Fibroblast of mammary gland (primary cell): ENCODE measurements around the gene CDK6.
"Not testable (repeated sequence)": the region's sequence is repeated elsewhere in the genome, so short reads cannot be mapped to it uniquely, and the experiment has no call there.

ENCODE experiments used
- DNase-seq: peaks from one replicate; pipeline ENCODE4 v3.0.0-alpha.2; 2010; ENCODE audit warnings: low read depth
- H3K4me3 ChIP-seq: 2 replicates; pipeline ENCODE4 v1.5.1; 2011; ENCODE audit warnings: low read depth, mild to moderate bottlenecking, low read length, moderate library complexity; ENCODE audit not compliant: control insufficient read depth
- CTCF ChIP-seq: conservative IDR thresholded peaks from 2 replicates; pipeline ENCODE4 v1.5.1; 2011; ENCODE audit warnings: low read depth, low read length, inconsistent platforms; ENCODE audit not compliant: control insufficient read depth, insufficient read depth

The CDK6 gene

GRCh38 chr7:92611735-92612134 lies 224.6 kb downstream of the CDK6 start:
- H3K4me3 ChIP-seq, result no peak overlapping the region
- DNase-seq, result no peak
- TF ChIP-seq CTCF, result no peak

- TF ChIP-seq CTCF, result peak; percentile 43
- no peak for DNase-seq
- no peak overlapping the region for H3K4me3 ChIP-seq
These were observed 226.4 kb downstream of the CDK6 start for GRCh38 chr7:92609921-92610518.

GRCh38 chr7:92608380-92609322 lies 227.7 kb downstream of the CDK6 start:
- no peak for DNase-seq
- no peak for TF ChIP-seq CTCF
- no peak overlapping the region for H3K4me3 ChIP-seq

- DNase-seq, result no peak
- H3K4me3 ChIP-seq, result no peak overlapping the region
- no peak for TF ChIP-seq CTCF
These were observed 229.4 kb downstream of the CDK6 start for GRCh38 chr7:92606985-92607384.

GRCh38 chr7:92604517-92604916 lies 231.9 kb downstream of the CDK6 start:
- not testable (repeated sequence) for H3K4me3 ChIP-seq, DNase-seq

- TF ChIP-seq CTCF, result no peak
- DNase-seq, result no peak
- no peak overlapping the region for H3K4me3 ChIP-seq
These were observed 233.3 kb downstream of the CDK6 start for GRCh38 chr7:92603089-92603445.

GRCh38 chr7:92602352-92603088 lies 233.9 kb downstream of the CDK6 start:
- TF ChIP-seq CTCF, result no peak
- H3K4me3 ChIP-seq, result no peak overlapping the region
- DNase-seq, result peak; percentile 40
